OCI-LY3 (cell line): ENCODE measurements around the gene MUC2.

ENCODE experiments used
- H2AFZ ChIP-seq: fragments of 200-600, 300-600 bp; shearing (Covaris generic); 2 replicates; pipeline ENCODE4 v1.6.0; 2014; ENCODE audit warnings: antibody characterized with exemption, low read depth, low read length
- H3K27ac ChIP-seq: fragments of 200-600, 300-600 bp; sonication (generic); 2 replicates; pipeline ENCODE4 v1.5.1; 2014; ENCODE audit warnings: mild to moderate bottlenecking, low read length, moderate library complexity, mixed read lengths
- H3K27me3 ChIP-seq: fragments of 200-600, 300-600 bp; sonication (generic); 2 replicates; pipeline ENCODE4 v1.6.1; 2014; ENCODE audit warnings: low read depth, low read length, mixed read lengths
- H3K36me3 ChIP-seq: fragments of 200-600, 300-600 bp; sonication (generic); replicated peaks from 2 replicates; pipeline ENCODE3; 2014; ENCODE audit warnings: low read depth, low read length, mixed read lengths
- H3K4me1 ChIP-seq: fragments of 300-600, 200-600 bp; sonication (generic); 2 replicates; pipeline ENCODE4 v1.6.1; 2014; ENCODE audit warnings: low read length, mixed read lengths
- H3K4me2 ChIP-seq: fragments of 200-600, 300-600 bp; sonication (generic); 2 replicates; pipeline ENCODE4 v1.6.1; 2014; ENCODE audit warnings: low read length, mixed read lengths
- H3K4me3 ChIP-seq: fragments of 300-600, 200-600 bp; sonication (generic); 2 replicates; pipeline ENCODE4 v1.5.1; 2014; ENCODE audit warnings: antibody characterized with exemption, mild to moderate bottlenecking, low read length, moderate library complexity
- H3K79me2 ChIP-seq: fragments of 300-600, 200-600 bp; shearing (Covaris generic); 2 replicates; pipeline ENCODE4 v1.6.1; 2014; ENCODE audit warnings: mild to moderate bottlenecking, low read length, mixed read lengths
- H3K9ac ChIP-seq: fragments of 300-600, 200-600 bp; shearing (Covaris generic); 2 replicates; pipeline ENCODE4 v1.6.0; 2014; ENCODE audit warnings: mild to moderate bottlenecking, low read length, moderate library complexity
- H3K9me3 ChIP-seq: fragments of 200-600, 300-600 bp; shearing (Covaris generic); 2 replicates; pipeline ENCODE4 v1.6.1; 2014; ENCODE audit warnings: low read length, mixed read lengths; ENCODE audit not compliant: insufficient read depth
- H4K20me1 ChIP-seq: fragments of 200-600, 300-600 bp; sonication (generic); 2 replicates; pipeline ENCODE4 v1.6.1; 2016; ENCODE audit warnings: low read length, mixed read lengths; ENCODE audit not compliant: insufficient read depth
- CTCF ChIP-seq: fragments of 200-600, 300-600 bp; sonication (generic); IDR thresholded peaks from 2 replicates; pipeline ENCODE4 v1.5.1; 2014; ENCODE audit warnings: antibody characterized with exemption, low read length, low read depth
- EZH2phosphoT487 ChIP-seq: fragments of 200-600 bp; shearing (Covaris generic); IDR thresholded peaks from 2 replicates; pipeline ENCODE4 v1.6.1; 2018; ENCODE audit warnings: antibody characterized with exemption, mixed run types, low read depth

The MUC2 gene

GRCh38 chr11:1034456-1035295, 40.0 kb upstream of the MUC2 start:
- H3K4me3 ChIP-seq = no peak overlapping the region
- no peak for TF ChIP-seq CTCF
- no peak for TF ChIP-seq EZH2phosphoT487
- H3K36me3 ChIP-seq = no peaks in the 10 kb centered on the region
- no peaks in the 10 kb centered on the region for H4K20me1 ChIP-seq
- no peaks in the 10 kb centered on the region for H3K4me1 ChIP-seq
- H3K27ac ChIP-seq = no peak overlapping the region
- no peaks in the 10 kb centered on the region for H3K79me2 ChIP-seq
- no peak overlapping the region for H2AFZ ChIP-seq
- no peak overlapping the region for H3K9ac ChIP-seq
- H3K4me2 ChIP-seq = no peak overlapping the region
- no peaks in the 10 kb centered on the region for H3K27me3 ChIP-seq
- no peaks in the 10 kb centered on the region for H3K9me3 ChIP-seq

- Histone ChIP-seq H3K27ac (no peak overlapping the region), H3K36me3 (no peaks in the 10 kb centered on the region), H2AFZ (no peak overlapping the region), H4K20me1 (no peaks in the 10 kb centered on the region), H3K79me2 (no peaks in the 10 kb centered on the region), H3K9me3 (no peaks in the 10 kb centered on the region), H3K27me3 (no peaks in the 10 kb centered on the region), H3K4me3 (no peak overlapping the region), H3K4me2 (no peak overlapping the region), H3K4me1 (no peaks in the 10 kb centered on the region), H3K9ac (no peak overlapping the region)
- no peak for TF ChIP-seq EZH2phosphoT487
- TF ChIP-seq CTCF = no peak
These were observed 38.9 kb upstream of the MUC2 start for GRCh38 chr11:1035577-1036283.

- H3K9me3 ChIP-seq = no peaks in the 10 kb centered on the region
- no peak within 1 kb of the TSS for H3K4me3 ChIP-seq
- H2AFZ ChIP-seq = no peak within 1 kb of the TSS
- H4K20me1 ChIP-seq = no peaks in the 10 kb centered on the region
- H3K4me2 ChIP-seq = no peak within 1 kb of the TSS
- H3K27ac ChIP-seq = no peak within 1 kb of the TSS
- TF ChIP-seq EZH2phosphoT487 (no peak), CTCF (no peak)
- H3K27me3 ChIP-seq = no peaks in the 10 kb centered on the region
- H3K36me3 ChIP-seq = no peaks in the 10 kb centered on the region
- no peak within 1 kb of the TSS for H3K9ac ChIP-seq
- H3K79me2 ChIP-seq = no peaks in the 10 kb centered on the region
- no peaks in the 10 kb centered on the region for H3K4me1 ChIP-seq
These were observed 38.3 kb upstream of the MUC2 start, which contains the start of gene MUC6 for GRCh38 chr11:1036303-1036923. Gene MUC6, minus strand, starts transcription at chr11:1036718. Its CDS starts 63 bp downstream, at chr11:1036655.

- Histone ChIP-seq H2AFZ (no peak overlapping the region), H3K4me1 (no peaks in the 10 kb centered on the region), H3K27ac (no peak overlapping the region), H3K9me3 (no peaks in the 10 kb centered on the region), H3K79me2 (no peaks in the 10 kb centered on the region), H3K27me3 (no peaks in the 10 kb centered on the region), H3K4me2 (no peak overlapping the region), H4K20me1 (no peaks in the 10 kb centered on the region), H3K36me3 (no peaks in the 10 kb centered on the region), H3K9ac (no peak overlapping the region), H3K4me3 (no peak overlapping the region)
- no peak for TF ChIP-seq EZH2phosphoT487
These were observed 37.7 kb upstream of the MUC2 start for GRCh38 chr11:1036931-1037330.
